HepG2 (cell line): ENCODE results near the gene AFF2. TPM values are rescaled to one million over a fixed set of nuclear protein-coding genes. Genes with fewer than 3 reads are reported as not detected.

Experiments used
- ATAC-seq: fragments of 200-7000 bp; cut with Tn5 transposase; 3 replicates; pipeline ENCODE4 v1.9.1; 2020; ENCODE audit warnings: mild to moderate bottlenecking, moderate library complexity
- BruUV-seq: library from RNA; stranded (reverse); fragments of 400-500 nt; replicated peaks from 2 replicates; lab custom pipeline; 2021; lab: Mats Ljungman, UMichigan
- CTCF ChIA-PET: fragments of 300-600 bp; formaldehyde crosslinking; extraction: SDS; loops from one replicate; lab custom pipeline; 2021; ENCODE audit warnings: low total read pairs, inconsistent platforms, low intra/inter-chr PET ratio; lab: Yijun Ruan, JAX
- POLR2A ChIA-PET: fragments of 350-600 bp; sonication (Branson Sonifier 250); formaldehyde crosslinking; loops from one replicate; lab custom pipeline; 2020; ENCODE audit warnings: antibody characterized with exemption, inconsistent platforms; lab: Yijun Ruan, JAX
- DNase-seq: peaks from one replicate; pipeline ENCODE4 v3.0.0-alpha.2; 2015; ENCODE audit warnings: low spot score
- FAIRE-seq: peaks from 3 replicates; lab custom pipeline; 2011; peaks lifted over from hg19 to GRCh38; lab: Jason Lieb, UNC
- H2AFZ ChIP-seq: one replicate; pipeline ENCODE4 v1.6.1; 2011; ENCODE audit warnings: low read length, inconsistent platforms
- H3K27ac ChIP-seq: fragments of 300-600 bp; 3 replicates; pipeline ENCODE4 v1.8.0; 2011; ENCODE audit warnings: mixed run types, mild to moderate bottlenecking, mixed read lengths, low read length, inconsistent platforms; ENCODE audit not compliant: insufficient read depth; ENCODE audit errors: extremely low read length
- H3K27me3 ChIP-seq, 2 experiments: fragments of 200-600 bp in 1 of 2; 2 replicates in 1 of 2; 3 replicates in 1 of 2; pipeline versions ENCODE4 v1.6.0 to v1.8.0; 2011; ENCODE audit warnings: low read length in 2 of 2, mild to moderate bottlenecking in 2 of 2, moderate library complexity in 2 of 2, inconsistent platforms in 1 of 2; ENCODE audit not compliant: insufficient read depth in 2 of 2, control insufficient read depth in 1 of 2
- H3K36me3 ChIP-seq, 2 experiments: fragments of 200-600 bp in 1 of 2; replicated peaks in 1 of 2; 2 replicates in 1 of 2; 3 replicates in 1 of 2; pipeline versions ENCODE4 v1.5.1 to v1.8.0; 2011; ENCODE audit warnings: low read length in 2 of 2, inconsistent platforms in 1 of 2; ENCODE audit not compliant: insufficient read depth in 2 of 2, control insufficient read depth in 1 of 2
- H3K4me1 ChIP-seq: 2 replicates; pipeline ENCODE4 v1.5.1; 2012; ENCODE audit warnings: low read length, inconsistent platforms; ENCODE audit not compliant: insufficient read depth
- H3K4me2 ChIP-seq: 2 replicates; pipeline ENCODE4 v1.6.0; 2011; ENCODE audit warnings: low read depth, low read length, inconsistent platforms
- H3K4me3 ChIP-seq, 3 experiments: fragments of 200-600 bp in 1 of 3; sonication (generic), shearing (Covaris generic) in 1 of 3; replicated peaks in 1 of 3; 2 replicates each; pipeline ENCODE4 v1.5.1; 2011 to 2016; ENCODE audit warnings: low read length in 3 of 3, inconsistent platforms in 2 of 3, low read depth in 2 of 3, mild to moderate bottlenecking in 2 of 3, control low read depth in 1 of 3, mixed read lengths in 1 of 3; ENCODE audit not compliant: insufficient read depth in 1 of 3
- H3K79me2 ChIP-seq: one replicate; pipeline ENCODE4 v1.6.1; 2011; ENCODE audit warnings: low read length, inconsistent platforms; ENCODE audit not compliant: insufficient read depth
- H3K9ac ChIP-seq: 2 replicates; pipeline ENCODE4 v1.6.0; 2011; ENCODE audit warnings: mild to moderate bottlenecking, low read depth, low read length, inconsistent platforms; ENCODE audit not compliant: insufficient read depth
- H3K9me3 ChIP-seq: 2 replicates; pipeline ENCODE4 v1.5.1; 2012; ENCODE audit warnings: mild to moderate bottlenecking, low read length
- H4K20me1 ChIP-seq: 2 replicates; pipeline ENCODE4 v1.6.0; 2011; ENCODE audit warnings: inconsistent platforms, mild to moderate bottlenecking, low read length, moderate library complexity; ENCODE audit not compliant: insufficient read depth
- CC2D1A ChIP-seq: sonication (generic); formaldehyde crosslinking; IDR thresholded peaks from 2 replicates; pipeline ENCODE4 v1.8.1; 2023; ENCODE audit warnings: mild to moderate bottlenecking, missing genetic modification reagents
- DPF2 ChIP-seq: sonication (generic); formaldehyde crosslinking; IDR thresholded peaks from 2 replicates; pipeline ENCODE4 v1.4.0; 2020; ENCODE audit warnings: mild to moderate bottlenecking, low read depth, missing genetic modification reagents, borderline replicate concordance
- NBN ChIP-seq: fragments of 450-650 bp; conservative IDR thresholded peaks from 2 replicates; pipeline ENCODE4 v1.6.1; 2017
- NCOA1 ChIP-seq: sonication (generic); formaldehyde crosslinking; IDR thresholded peaks from 2 replicates; pipeline ENCODE4 v1.9.0; 2021; ENCODE audit warnings: missing genetic modification reagents
- POLR2A ChIP-seq, 2 experiments: IDR thresholded peaks; 2 replicates each; pipeline ENCODE4 v1.6.1; 2011; ENCODE audit warnings: low read depth in 2 of 2, low read length in 2 of 2, mild to moderate bottlenecking in 1 of 2, moderate library complexity in 1 of 2; ENCODE audit not compliant: insufficient read depth in 1 of 2
- RELA ChIP-seq: sonication (generic); formaldehyde crosslinking; IDR thresholded peaks from 2 replicates; pipeline ENCODE4 v1.4.0; 2020; ENCODE audit warnings: missing genetic modification reagents
- SCMH1 ChIP-seq: sonication (generic); formaldehyde crosslinking; IDR thresholded peaks from 2 replicates; pipeline ENCODE4 v1.9.0; 2021; ENCODE audit warnings: missing genetic modification reagents, mild to moderate bottlenecking, borderline replicate concordance
- ZFP36L1 ChIP-seq: sonication (generic); formaldehyde crosslinking; IDR thresholded peaks from 2 replicates; pipeline ENCODE4 v1.8.0; 2022; ENCODE audit warnings: mild to moderate bottlenecking, missing genetic modification reagents, moderate library complexity
- ZNF260 ChIP-seq: sonication (generic); formaldehyde crosslinking; IDR thresholded peaks from 2 replicates; pipeline ENCODE4 v1.4.0; 2020; ENCODE audit warnings: missing genetic modification reagents, low read depth, mild to moderate bottlenecking, borderline replicate concordance
- ZNF713 ChIP-seq: sonication (generic); formaldehyde crosslinking; IDR thresholded peaks from 2 replicates; pipeline ENCODE4 v1.4.0; 2020; ENCODE audit warnings: mild to moderate bottlenecking, missing genetic modification reagents
- WGBS: methylation state at CpG from one replicate; pipeline ENCODE4 v1.1.6; 2017; ENCODE audit warnings: low lambda C conversion rate; 5-methylcytosine and 5-hydroxymethylcytosine counted together
- in situ Hi-C: cut with HindIII; loops from 2 replicates; pipeline ENCODE4 v1.10.0; 2017; ENCODE audit warnings: low pct_unique_long_range_greater_than_20kb; ENCODE audit not compliant: extremely low pct_ligation_motif_present
- intact Hi-C: fragments of 100-400 bp; cut with micrococcal nuclease; formaldehyde crosslinking; loops from one replicate; pipeline ENCODE4 v1.10.0; 2022; ENCODE audit not compliant: unreplicated experiment
- polyA plus RNA-seq, 8 experiments: library from polyadenylated mRNA; depleted of rRNA in 3 of 8; stranded (reverse) in 7 of 8; unstranded in 1 of 8; fragments of >200 nt; fragmentation: Illumina TruSeq in 4 of 8; extraction: Trizol in 4 of 8; gene quantifications; 2 replicates each; pipeline versions ENCODE4 v1.2.1 to v1.2.3, GENCODE V29; 2011 to 2016; ENCODE audit warnings: low read depth in 4 of 8, missing spikeins in 1 of 8, mixed read lengths in 1 of 8; ENCODE audit not compliant: insufficient read depth in 1 of 8
- total RNA-seq, 5 experiments: library from RNA; depleted of rRNA; stranded (reverse); fragments of >200 nt; fragmentation: Illumina TruSeq; extraction: Trizol; gene quantifications; 2 replicates each; pipeline ENCODE4 v1.2.3, GENCODE V29; 2016; ENCODE audit warnings: low read depth in 1 of 5
- TF ChIP-seq, protein P1 (sequence below): IDR thresholded peaks from 2 replicates; pipeline ENCODE4 v1.6.1; 2016
- TF ChIP-seq, protein P2 (sequence below): sonication (generic); formaldehyde crosslinking; IDR thresholded peaks from 2 replicates; pipeline ENCODE4 v1.8.1; 2023; ENCODE audit warnings: missing genetic modification reagents, inconsistent platforms, borderline replicate concordance
- TF ChIP-seq, protein P3 (sequence below): sonication (generic); formaldehyde crosslinking; IDR thresholded peaks from 2 replicates; pipeline ENCODE4 v1.5.0; 2020; ENCODE audit warnings: missing genetic modification reagents

The AFF2 gene
- total and polyA plus RNA-seq, 2 of the 13 experiments (the other 11 are each of a cell fraction or from before 2014, with no cell fraction given), result not detected

DNA sequence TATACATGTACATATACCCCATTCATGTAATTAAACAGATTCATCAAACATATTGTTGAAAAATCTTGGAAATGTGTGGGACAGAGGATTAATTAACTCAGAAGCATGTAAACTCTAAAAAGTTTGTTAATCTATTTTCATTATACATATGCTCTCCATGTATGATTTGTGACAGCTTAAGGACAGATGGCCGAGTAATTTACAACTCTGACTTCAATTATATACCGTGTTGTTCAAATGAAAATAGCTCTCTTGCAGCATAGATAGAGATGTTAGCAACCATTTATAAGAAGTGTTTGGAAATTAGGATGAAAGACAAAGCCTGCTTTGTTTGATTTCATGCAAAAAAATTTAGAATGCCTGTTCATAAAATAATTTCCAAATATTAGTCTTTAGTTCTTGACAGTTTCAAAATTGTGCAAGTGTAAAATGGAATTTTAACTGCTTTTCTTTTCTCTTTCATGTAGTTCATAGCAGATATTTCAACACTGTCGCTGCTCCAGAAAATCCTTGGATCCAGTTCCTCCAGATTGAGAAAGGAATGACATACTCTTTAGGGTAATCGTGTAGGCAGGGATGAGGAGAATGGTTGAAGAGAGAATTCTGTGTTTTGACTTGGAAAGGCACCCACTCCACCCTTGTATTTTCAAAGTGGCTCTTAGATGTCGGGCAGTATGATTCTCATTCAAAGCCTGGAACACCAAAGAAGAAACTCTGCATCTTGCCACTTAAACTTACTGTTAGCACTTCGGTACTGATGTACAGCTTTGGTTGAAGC, 23.1 kb downstream of the AFF2 start:
- intact Hi-C loops, result no loop called here
- H3K9me3 ChIP-seq, result no peaks in the 10 kb centered on the region
- no peak overlapping the region for H3K4me2 ChIP-seq
- no peaks in the 10 kb centered on the region for H4K20me1 ChIP-seq
- CTCF ChIA-PET, result no interaction called here
- in situ Hi-C loops, result no loop called here
- WGBS, result 0% methylated on average over 6 of the region's 6 CpGs
- FAIRE-seq, result no peak
- H3K79me2 ChIP-seq, result no peaks in the 10 kb centered on the region
- no peak for DNase-seq
- H3K27ac ChIP-seq, result no peak overlapping the region
- no peak overlapping the region for H2AFZ ChIP-seq
- no peaks in the 10 kb centered on the region for H3K36me3 ChIP-seq
- ATAC-seq, result no peak
- H3K27me3 ChIP-seq, result no peaks in the 10 kb centered on the region
- H3K4me3 ChIP-seq, result no peak overlapping the region
- H3K4me1 ChIP-seq, result no peaks in the 10 kb centered on the region
- BruUV-seq, result no TSS peak
- POLR2A ChIA-PET, result no interaction called here
- H3K9ac ChIP-seq, result no peak overlapping the region
- TF ChIP-seq DPF2 (CRISPR knock-in tag) (no peak), RELA (CRISPR knock-in tag) (no peak), SCMH1 (CRISPR knock-in tag) (no peak), ZFP36L1 (CRISPR knock-in tag) (no peak), POLR2A (IDR thresholded peaks at IDR 0.05; ENCODE audit: insufficient read depth in 1 of 2, low read depth in 2 of 2, low read length in 2 of 2) (no peak), ZNF713 (no peak), NBN (no peak), NCOA1 (CRISPR knock-in tag) (no peak), CC2D1A (CRISPR knock-in tag) (no peak), ZNF260 (no peak)
- TF ChIP-seq, protein P1, sequence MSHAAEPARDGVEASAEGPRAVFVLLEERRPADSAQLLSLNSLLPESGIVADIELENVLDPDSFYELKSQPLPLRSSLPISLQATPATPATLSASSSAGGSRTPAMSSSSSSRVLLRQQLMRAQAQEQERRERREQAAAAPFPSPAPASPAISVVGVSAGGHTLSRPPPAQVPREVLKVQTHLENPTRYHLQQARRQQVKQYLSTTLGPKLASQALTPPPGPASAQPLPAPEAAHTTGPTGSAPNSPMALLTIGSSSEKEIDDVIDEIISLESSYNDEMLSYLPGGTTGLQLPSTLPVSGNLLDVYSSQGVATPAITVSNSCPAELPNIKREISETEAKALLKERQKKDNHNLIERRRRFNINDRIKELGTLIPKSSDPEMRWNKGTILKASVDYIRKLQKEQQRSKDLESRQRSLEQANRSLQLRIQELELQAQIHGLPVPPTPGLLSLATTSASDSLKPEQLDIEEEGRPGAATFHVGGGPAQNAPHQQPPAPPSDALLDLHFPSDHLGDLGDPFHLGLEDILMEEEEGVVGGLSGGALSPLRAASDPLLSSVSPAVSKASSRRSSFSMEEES (CRISPR knock-in tag), result no peak
- TF ChIP-seq, protein P2, sequence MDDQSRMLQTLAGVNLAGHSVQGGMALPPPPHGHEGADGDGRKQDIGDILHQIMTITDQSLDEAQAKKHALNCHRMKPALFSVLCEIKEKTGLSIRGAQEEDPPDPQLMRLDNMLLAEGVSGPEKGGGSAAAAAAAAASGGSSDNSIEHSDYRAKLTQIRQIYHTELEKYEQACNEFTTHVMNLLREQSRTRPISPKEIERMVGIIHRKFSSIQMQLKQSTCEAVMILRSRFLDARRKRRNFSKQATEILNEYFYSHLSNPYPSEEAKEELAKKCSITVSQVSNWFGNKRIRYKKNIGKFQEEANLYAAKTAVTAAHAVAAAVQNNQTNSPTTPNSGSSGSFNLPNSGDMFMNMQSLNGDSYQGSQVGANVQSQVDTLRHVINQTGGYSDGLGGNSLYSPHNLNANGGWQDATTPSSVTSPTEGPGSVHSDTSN (CRISPR knock-in tag), result no peak
- TF ChIP-seq, protein P3, sequence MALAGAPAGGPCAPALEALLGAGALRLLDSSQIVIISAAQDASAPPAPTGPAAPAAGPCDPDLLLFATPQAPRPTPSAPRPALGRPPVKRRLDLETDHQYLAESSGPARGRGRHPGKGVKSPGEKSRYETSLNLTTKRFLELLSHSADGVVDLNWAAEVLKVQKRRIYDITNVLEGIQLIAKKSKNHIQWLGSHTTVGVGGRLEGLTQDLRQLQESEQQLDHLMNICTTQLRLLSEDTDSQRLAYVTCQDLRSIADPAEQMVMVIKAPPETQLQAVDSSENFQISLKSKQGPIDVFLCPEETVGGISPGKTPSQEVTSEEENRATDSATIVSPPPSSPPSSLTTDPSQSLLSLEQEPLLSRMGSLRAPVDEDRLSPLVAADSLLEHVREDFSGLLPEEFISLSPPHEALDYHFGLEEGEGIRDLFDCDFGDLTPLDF (CRISPR knock-in tag), result no peak
